Upper lobe of right lung (tissue), 1 donor: ENCODE measurements around the gene FANK1. TPM values are rescaled to one million over a fixed set of nuclear protein-coding genes. Genes with fewer than 3 reads are reported as not detected.

Experiments
- ATAC-seq: fragments of 200-7000 bp; cut with Tn5 transposase; one replicate; pipeline ENCODE4 v1.9.1; 2020; ENCODE audit warnings: mild to moderate bottlenecking, moderate library complexity
- DNase-seq: peaks from one replicate; pipeline ENCODE4 v3.0.0-alpha.2; 2020
- H3K27ac ChIP-seq: fragments of 200-600 bp; one replicate; pipeline ENCODE4 v1.8.0; 2022
- H3K27me3 ChIP-seq: fragments of 200-600 bp; one replicate; pipeline ENCODE4 v1.8.0; 2022; ENCODE audit warnings: mild to moderate bottlenecking
- H3K36me3 ChIP-seq: fragments of 200-600 bp; one replicate; pipeline ENCODE4 v1.8.0; 2022
- H3K4me1 ChIP-seq: fragments of 200-600 bp; one replicate; pipeline ENCODE4 v1.8.0; 2022
- H3K4me3 ChIP-seq: fragments of 200-600 bp; one replicate; pipeline ENCODE4 v1.8.0; 2022; ENCODE audit warnings: mild to moderate bottlenecking
- H3K9me3 ChIP-seq: fragments of 200-600 bp; one replicate; pipeline ENCODE4 v1.8.0; 2022
- intact Hi-C: fragments of 100-400 bp; cut with DNase I; formaldehyde crosslinking; loops from one replicate; pipeline ENCODE4 v1.11.0; 2022
- total RNA-seq: library from RNA; stranded (reverse); fragmentation: NEBNext Ultra II Directional; extraction: Animal tissue kit (Norgen Biotek cat#: 25700); gene quantifications from one replicate; pipeline ENCODE4 v1.2.1, GENCODE V29; 2021
- TF ChIP-seq, protein P1 (sequence below): fragments of 200-600 bp; IDR thresholded peaks from one replicate; pipeline ENCODE4 v1.8.0; 2022; ENCODE audit warnings: antibody characterized with exemption
- donor health status: DM: no; HTN: yes; CAD: no; lungs with severe emphysema.

The FANK1 gene
- total RNA-seq, 1 donor from 2014 or later, result 2.6 TPM

DNA sequence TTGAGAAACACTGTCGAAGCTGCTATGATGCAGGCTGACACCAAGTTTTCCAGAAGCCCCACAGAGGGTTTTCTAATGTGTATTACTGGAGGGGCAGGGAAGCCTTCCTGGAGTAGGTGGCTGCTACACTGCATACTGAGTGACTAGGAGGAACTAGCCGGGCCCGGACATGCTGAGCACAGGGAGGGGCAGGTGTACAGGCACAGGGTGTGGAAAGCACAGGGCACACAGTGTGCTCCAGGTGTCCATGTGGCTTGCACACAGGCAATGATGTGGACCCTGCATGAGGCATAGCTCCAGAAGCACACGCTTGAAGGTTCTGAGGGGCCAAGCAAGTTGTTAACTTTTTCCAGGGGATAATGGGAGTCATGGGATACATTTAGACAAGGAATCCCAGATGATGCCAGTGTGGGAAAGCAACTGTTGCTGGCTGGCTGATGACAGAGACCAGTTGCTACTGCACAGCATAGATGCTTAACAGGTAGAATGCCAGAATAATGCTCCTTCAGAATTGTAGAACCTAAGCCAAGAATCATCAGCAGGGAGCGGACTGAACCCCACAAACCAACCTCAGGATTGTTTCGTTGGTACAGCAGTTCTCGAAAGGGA is 29.8 kb upstream of the FANK1 start:
- no peaks in the 10 kb centered on the region for H3K9me3 ChIP-seq
- no peaks in the 10 kb centered on the region for H3K4me1 ChIP-seq
- DNase-seq, result no peak
- TF ChIP-seq, protein P1, sequence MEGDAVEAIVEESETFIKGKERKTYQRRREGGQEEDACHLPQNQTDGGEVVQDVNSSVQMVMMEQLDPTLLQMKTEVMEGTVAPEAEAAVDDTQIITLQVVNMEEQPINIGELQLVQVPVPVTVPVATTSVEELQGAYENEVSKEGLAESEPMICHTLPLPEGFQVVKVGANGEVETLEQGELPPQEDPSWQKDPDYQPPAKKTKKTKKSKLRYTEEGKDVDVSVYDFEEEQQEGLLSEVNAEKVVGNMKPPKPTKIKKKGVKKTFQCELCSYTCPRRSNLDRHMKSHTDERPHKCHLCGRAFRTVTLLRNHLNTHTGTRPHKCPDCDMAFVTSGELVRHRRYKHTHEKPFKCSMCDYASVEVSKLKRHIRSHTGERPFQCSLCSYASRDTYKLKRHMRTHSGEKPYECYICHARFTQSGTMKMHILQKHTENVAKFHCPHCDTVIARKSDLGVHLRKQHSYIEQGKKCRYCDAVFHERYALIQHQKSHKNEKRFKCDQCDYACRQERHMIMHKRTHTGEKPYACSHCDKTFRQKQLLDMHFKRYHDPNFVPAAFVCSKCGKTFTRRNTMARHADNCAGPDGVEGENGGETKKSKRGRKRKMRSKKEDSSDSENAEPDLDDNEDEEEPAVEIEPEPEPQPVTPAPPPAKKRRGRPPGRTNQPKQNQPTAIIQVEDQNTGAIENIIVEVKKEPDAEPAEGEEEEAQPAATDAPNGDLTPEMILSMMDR, result no peak
- intact Hi-C loops, result no loop called here
- no peak overlapping the region for H3K4me3 ChIP-seq
- H3K36me3 ChIP-seq, result peaks cover 37% of the 10 kb centered on the region
- no peak overlapping the region for H3K27ac ChIP-seq
- ATAC-seq, result peak; percentile 29
- H3K27me3 ChIP-seq, result no peaks in the 10 kb centered on the region

- intact Hi-C loops, result no loop called here
Observed at GRCh38 chr10:125868372-125868975, 27.9 kb upstream of the FANK1 start.

DNA sequence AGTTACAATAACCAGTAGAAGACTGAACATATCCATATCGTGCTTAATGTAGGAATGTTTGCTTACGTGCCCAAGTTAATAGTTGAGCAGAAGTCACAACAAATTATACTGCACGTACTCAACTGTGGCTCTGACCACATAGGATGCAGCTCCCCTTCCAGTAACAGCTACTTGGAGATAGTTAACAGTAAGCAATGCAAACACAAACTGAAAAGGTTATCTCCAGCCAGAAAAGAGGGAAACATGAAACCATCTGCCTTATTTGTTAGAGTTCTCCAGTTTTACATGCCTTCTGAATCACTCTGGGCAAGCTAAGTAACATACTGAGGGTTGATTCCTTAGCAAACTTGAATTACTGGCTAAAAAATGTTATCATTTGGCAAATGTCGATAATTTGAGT is 25.0 kb upstream of the FANK1 start:
- TF ChIP-seq, protein P1, result no peak
- Histone ChIP-seq H3K4me1 (no peaks in the 10 kb centered on the region), H3K27ac (no peak overlapping the region), H3K9me3 (no peaks in the 10 kb centered on the region), H3K4me3 (no peak overlapping the region), H3K27me3 (no peaks in the 10 kb centered on the region), H3K36me3 (peaks cover 6% of the 10 kb centered on the region)
- ATAC-seq, result no peak
- intact Hi-C loops, result no loop called here
- DNase-seq, result no peak

More at GRCh38 chr10:125868372-125868975, 27.9 kb upstream of the FANK1 start:
- no peaks in the 10 kb centered on the region for H3K4me1 ChIP-seq
- no peaks in the 10 kb centered on the region for H3K9me3 ChIP-seq
- no peak overlapping the region for H3K4me3 ChIP-seq
- H3K27ac ChIP-seq, result no peak overlapping the region
- H3K36me3 ChIP-seq, result peaks cover 28% of the 10 kb centered on the region
- TF ChIP-seq, protein P1, result peak; percentile 86
- ATAC-seq (peak; percentile 78), DNase-seq (no peak)
- H3K27me3 ChIP-seq, result no peaks in the 10 kb centered on the region

DNA sequence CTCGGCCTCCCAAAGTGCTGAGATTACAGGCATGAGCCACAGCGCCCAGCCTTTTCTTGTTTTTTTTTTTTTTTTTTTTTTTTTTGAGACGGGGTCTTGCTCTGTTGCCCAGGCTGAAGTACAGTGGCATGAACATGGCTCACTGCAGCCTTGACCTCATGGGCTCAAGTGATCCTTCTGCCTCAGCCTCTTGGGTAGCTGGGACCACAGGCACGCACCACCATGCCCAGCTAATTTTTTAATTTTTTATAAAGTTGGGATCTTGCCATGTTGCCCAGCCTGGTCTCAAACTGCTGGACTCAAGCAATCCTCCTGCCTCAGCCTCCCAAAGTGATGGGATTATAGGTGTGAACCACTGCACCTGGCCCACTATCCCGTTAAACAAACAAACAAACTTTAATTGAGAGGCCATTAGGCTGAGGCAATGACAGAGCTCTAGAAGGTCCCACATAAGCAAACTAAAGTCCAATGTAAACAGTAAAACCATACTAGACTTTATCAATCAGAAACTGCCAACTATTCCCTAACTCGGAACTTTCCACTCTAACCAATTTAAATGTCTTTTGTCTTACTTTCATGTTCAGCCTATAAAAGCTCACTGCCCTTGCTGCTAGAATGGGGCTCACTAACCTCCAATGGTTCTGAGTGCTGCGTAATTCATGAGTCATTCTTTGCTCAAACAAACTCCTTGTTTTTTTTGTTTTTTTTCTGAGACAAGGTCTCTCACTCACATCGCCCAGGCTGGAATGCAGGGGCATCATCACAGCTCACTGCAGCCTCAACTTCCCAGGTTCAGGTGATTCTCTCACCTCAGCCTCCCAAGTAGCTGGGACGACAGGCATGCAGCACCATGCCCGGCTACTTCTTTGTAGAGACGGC is 17.2 kb upstream of the FANK1 start:
- TF ChIP-seq, protein P1, result no peak
- ATAC-seq (peak; percentile 20), DNase-seq (no peak)
- H3K9me3 ChIP-seq, result no peaks in the 10 kb centered on the region
- intact Hi-C loops, result no loop called here
- no peaks in the 10 kb centered on the region for H3K27me3 ChIP-seq
- no peak overlapping the region for H3K4me3 ChIP-seq
- no peak overlapping the region for H3K27ac ChIP-seq
- peaks cover 5% of the 10 kb centered on the region for H3K36me3 ChIP-seq
- no peaks in the 10 kb centered on the region for H3K4me1 ChIP-seq

- H3K9me3 ChIP-seq, result no peaks in the 10 kb centered on the region
- no peak overlapping the region for H3K4me3 ChIP-seq
- DNase-seq (no peak), ATAC-seq (no peak)
- no peaks in the 10 kb centered on the region for H3K27me3 ChIP-seq
- TF ChIP-seq, protein P1, result no peak
- no peak overlapping the region for H3K27ac ChIP-seq
- intact Hi-C loops, result no loop called here
- peaks cover 5% of the 10 kb centered on the region for H3K36me3 ChIP-seq
- H3K4me1 ChIP-seq, result no peaks in the 10 kb centered on the region
Observed at GRCh38 chr10:125880719-125881118, 15.6 kb upstream of the FANK1 start.
